ENCODE results near the gene PLTP. TPM values are rescaled to one million over a fixed set of nuclear protein-coding genes. Genes with fewer than 3 reads are reported as not detected.

Gene PLTP
- total RNA-seq, 1 experiment from 2014 or later, result 62.5 TPM

- Histone ChIP-seq H3K79me2 (ENCODE audit: insufficient read depth, low read length) (no peaks in the 10 kb centered on the region), H3K23ac (ENCODE audit: insufficient read length, low read depth, low read length) (no peak overlapping the region), H3K4me1 (ENCODE audit: insufficient read depth, low read length) (no peaks in the 10 kb centered on the region), H2BK5ac (ENCODE audit: insufficient read length, low read length) (no peak overlapping the region), H2BK12ac (ENCODE audit: insufficient read length, low read depth, low read length) (no peak overlapping the region), H4K5ac (ENCODE audit: insufficient read length, low read depth, low read length) (no peak overlapping the region), H2BK20ac (ENCODE audit: low read depth, low read length, poor library complexity, severe bottlenecking) (no peak overlapping the region), H3K79me1 (ENCODE audit: insufficient read depth, low read depth, low read length, poor library complexity, severe bottlenecking) (no peaks in the 10 kb centered on the region), H3K18ac (ENCODE audit: insufficient read length, low read depth, low read length) (peak overlapping the region; percentile 54), H3K9ac (ENCODE audit: extremely low read depth, insufficient read length, low read length) (no peak overlapping the region), H3T11ph (ENCODE audit: low read length) (no peak overlapping the region), H2AFZ (ENCODE audit: low read length) (no peak overlapping the region), H2BK15ac (ENCODE audit: low read depth, low read length) (no peak overlapping the region), H4K91ac (ENCODE audit: insufficient read length, low read depth, low read length) (no peak overlapping the region), H3K56ac (ENCODE audit: insufficient read length, low read depth, low read length) (no peak overlapping the region), H2BK120ac (ENCODE audit: low read depth, low read length, poor library complexity, severe bottlenecking) (no peak overlapping the region), H3K4me2 (ENCODE audit: insufficient read depth, insufficient read length, low read length) (peak overlapping the region; percentile 91), H3K27ac (ENCODE audit: insufficient read length, low read depth, low read length) (no peak overlapping the region), H4K20me1 (ENCODE audit: control insufficient read depth, insufficient read depth, insufficient read length) (no peaks in the 10 kb centered on the region), H3K4ac (ENCODE audit: low read depth, low read length) (no peak overlapping the region), H3K23me2 (ENCODE audit: insufficient read length, low read depth, low read length, poor library complexity, severe bottlenecking) (peaks cover 16% of the 10 kb centered on the region), H3K14ac (ENCODE audit: insufficient read depth, low read length) (no peak overlapping the region), H3K9me3 (ENCODE audit: control insufficient read depth, low read depth, low read length) (no peaks in the 10 kb centered on the region), H2AK5ac (ENCODE audit: insufficient read length, low read length) (no peak overlapping the region), H4K8ac (replicated peaks; ENCODE audit: insufficient read length, low read depth, low read length) (no peak overlapping the region), H3K27me3 (ENCODE audit: insufficient read depth, low read length) (no peaks in the 10 kb centered on the region)
- Mint-ChIP-seq H3K4me3 (peak overlapping the region; percentile 81 to 92), H3K4me1 (peaks cover 6 to 16% of the 10 kb centered on the region in 2 experiments), H3K27me3 (ENCODE audit: low read depth) (no peaks in the 10 kb centered on the region), H3K27ac (no peak overlapping the region; a peak in 1 of 7 replicates), H3K9me3 (no peaks in the 10 kb centered on the region), H3K36me3 (ENCODE audit: insufficient read depth in 1 of 3, low read depth in 3 of 3) (peaks cover 16 to 22% (median 22%) of the 10 kb centered on the region in 3 experiments; a peak in 6 of 7 replicates)
- WGBS (ENCODE audit: extremely low coverage, insufficient read length, low lambda C conversion rate), result no CpG with 5 or more reads among the region's 4 CpGs
- no peak for TF ChIP-seq CTCF (conservative IDR thresholded peaks at IDR 0.05)
- no peak for DNase-seq
These were observed 358 bp upstream of the PLTP start for GRCh38 chr20:45912344-45912682.
